Right renal cortex interstitium (tissue), 3 donors: ENCODE measurements around the gene ADGRE3. TPM values are rescaled to one million over a fixed set of nuclear protein-coding genes. Genes with fewer than 3 reads are reported as not detected.

Experiments used
- polyA plus RNA-seq, 3 donors: library from polyadenylated mRNA; unstranded; fragments of 120-200 nt; gene quantifications; one replicate each; pipeline ENCODE4 v1.2.1, GENCODE V29; 2013; ENCODE audit not compliant: insufficient read length in 3 of 3

The ADGRE3 gene
- polyA plus RNA-seq, 3 donors = 0.11 to 0.20 TPM; not detected in 1

Other genes with a start within 250 kb of the ADGRE3 start
- 10 to 100 TPM; 86.1 to 98.8 (median 94.6) TPM for gene PKN1, start 241.5 kb downstream of the ADGRE3 start, polyA plus RNA-seq
- gene PTGER1, start 199.5 kb downstream of the ADGRE3 start, polyA plus RNA-seq = 1 to 10 TPM; 2.2 to 4.4 (median 3.7) TPM
- 10 to 100 TPM; 52.6 to 67.1 (median 66.6) TPM for gene GIPC1, start 178.7 kb downstream of the ADGRE3 start, polyA plus RNA-seq
- 100 to 1,000 TPM in 1 of 3 donors, 10 to 100 TPM in 2; 97.2 to 119 (median 99.3) TPM for gene DNAJB1, start 156.4 kb downstream of the ADGRE3 start, polyA plus RNA-seq
- 100 to 1,000 TPM; 113 to 144 (median 132) TPM for gene TECR, start 145.2 kb downstream of the ADGRE3 start, polyA plus RNA-seq
- gene NDUFB7, start 102.8 kb downstream of the ADGRE3 start, polyA plus RNA-seq = 10 to 100 TPM; 76.7 to 96.7 (median 88.4) TPM
- under 1 TPM; 0.06 to 0.17 (median 0.12) TPM for gene CLEC17A, start 91.8 kb downstream of the ADGRE3 start, polyA plus RNA-seq
- 10 to 100 TPM; 14.3 to 16.6 (median 16.1) TPM for gene ZNF333, start 15.2 kb upstream of the ADGRE3 start, polyA plus RNA-seq
- under 1 TPM; 0.32 to 0.40 (median 0.40) TPM for gene ADGRE2, start 103.7 kb upstream of the ADGRE3 start, polyA plus RNA-seq
- under 1 TPM in 2 of 3 donors, not detected in 1; 0.03 TPM for gene OR7A5, start 160.3 kb upstream of the ADGRE3 start, polyA plus RNA-seq
- under 1 TPM; 0.08 to 0.17 (median 0.10) TPM for gene OR7C1, start 160.3 kb upstream of the ADGRE3 start, polyA plus RNA-seq
- gene OR7A10, start 174.1 kb upstream of the ADGRE3 start, polyA plus RNA-seq = not detected
- not detected for gene OR7A17, start 211.3 kb upstream of the ADGRE3 start, polyA plus RNA-seq